SIG-M5 treated with dmso at 0.1 percent for 504 hours (cell line): ENCODE measurements around the gene ACSBG1.
A peak's percentile ranks its signal among the peaks of the same experiment; 100 is the strongest.

Experiments used
- DNase-seq: peaks from one replicate; lab custom pipeline; 2025; ENCODE audit not compliant: unreplicated experiment; lab: John Stamatoyannopoulos, UW

ACSBG1 gene

GRCh38 chr15:78223396-78224022 is 10.9 kb downstream of the ACSBG1 start:
- no peak for DNase-seq

DNA sequence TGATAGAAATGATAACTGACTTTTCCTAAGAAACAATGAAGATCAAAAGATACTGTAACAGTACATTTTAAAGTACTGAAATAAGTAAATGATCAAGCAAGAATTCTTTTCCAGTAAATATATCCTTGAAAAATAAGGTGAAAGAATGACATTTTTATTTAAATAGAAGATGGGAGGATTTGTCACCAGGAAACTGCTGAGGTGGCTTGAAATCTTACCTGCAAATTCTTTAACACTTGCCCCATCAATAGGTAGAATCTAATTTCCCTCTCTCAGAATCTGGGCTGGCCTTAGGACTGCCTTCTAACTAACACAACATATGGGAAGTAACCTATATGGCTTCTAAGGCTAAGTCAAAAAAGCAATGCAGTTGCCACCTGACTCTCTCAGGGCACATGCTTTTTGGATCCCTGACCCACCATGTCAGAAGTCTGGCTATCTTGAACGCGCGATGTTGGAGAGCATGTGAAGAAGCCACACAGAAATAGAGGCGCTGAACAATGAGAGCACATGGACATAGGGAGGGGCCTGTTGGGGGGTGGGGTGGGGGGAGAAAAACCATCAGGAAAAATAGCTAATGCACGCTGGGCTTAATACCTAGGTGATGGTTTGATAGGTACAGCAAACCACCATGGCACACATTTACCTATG is 11.5 kb downstream of the ACSBG1 start:
- no peak for DNase-seq

GRCh38 chr15:78220713-78221112 is 13.7 kb downstream of the ACSBG1 start:
- DNase-seq: no peak

- DNase-seq: peak; percentile 23
These were observed 17.9 kb downstream of the ACSBG1 start for GRCh38 chr15:78216276-78217104.

DNA sequence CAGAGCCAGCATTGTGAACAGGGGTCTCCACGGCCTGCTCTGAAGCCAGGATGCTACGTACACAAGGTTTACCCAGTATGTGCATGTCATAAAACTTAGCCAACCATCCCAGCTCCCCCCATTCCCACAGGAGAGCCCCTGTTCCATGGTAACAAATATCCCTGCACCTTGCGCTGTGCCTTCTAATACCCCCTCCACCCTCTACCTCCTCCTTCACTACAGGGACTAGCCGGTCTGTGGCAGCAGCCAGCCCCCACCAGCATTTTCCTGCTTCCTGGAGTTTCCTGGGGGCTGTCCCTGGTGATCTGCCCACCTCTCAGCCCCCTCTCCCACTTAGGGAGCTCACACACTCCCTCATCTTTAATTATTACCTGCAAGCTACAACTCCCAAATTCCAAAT is 20.4 kb downstream of the ACSBG1 start:
- DNase-seq: no peak

- DNase-seq: no peak
These were observed 21.0 kb downstream of the ACSBG1 start for GRCh38 chr15:78213425-78213750.

- DNase-seq: no peak
These were observed 21.6 kb downstream of the ACSBG1 start for GRCh38 chr15:78212546-78213424.

- no peak for DNase-seq
These were observed 22.4 kb downstream of the ACSBG1 start for GRCh38 chr15:78212008-78212407.

DNA sequence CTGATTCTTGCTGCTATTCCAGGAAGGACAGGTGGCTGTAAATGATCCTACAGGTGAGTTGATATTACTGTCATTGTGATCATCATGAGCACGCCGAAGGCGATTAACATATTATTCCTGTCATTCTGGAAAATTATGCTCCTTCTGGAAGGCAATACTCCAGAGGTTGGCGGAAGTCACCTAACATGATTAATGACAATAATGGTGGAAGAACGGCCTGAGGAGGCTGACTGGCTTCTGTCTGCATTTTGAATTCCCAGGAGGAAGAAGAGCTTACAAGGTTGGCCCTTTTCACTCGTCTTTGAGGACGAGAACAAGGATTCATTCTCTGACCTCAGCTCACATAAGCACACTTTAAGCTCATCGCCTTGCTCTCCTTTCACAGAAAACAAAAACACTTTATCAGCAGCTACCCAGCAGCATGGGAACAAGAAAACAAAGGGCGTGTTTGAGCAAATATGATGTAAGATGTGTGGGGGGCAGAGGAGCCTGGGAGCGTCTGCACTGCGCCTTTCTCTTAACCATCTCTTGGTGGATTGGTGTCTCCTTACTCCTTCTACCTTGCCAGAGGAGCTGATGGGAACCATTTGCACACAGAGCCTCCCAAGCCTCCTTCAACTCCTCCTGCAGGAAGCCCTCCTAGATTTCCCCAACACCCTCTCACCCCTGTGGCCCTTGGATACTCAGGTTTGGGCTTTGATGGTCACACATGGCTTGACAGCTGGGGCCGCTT is 23.0 kb downstream of the ACSBG1 start:
- no peak for DNase-seq

- no peak for DNase-seq
These were observed 24.0 kb downstream of the ACSBG1 start for GRCh38 chr15:78210349-78210717.

- no peak for DNase-seq
These were observed 24.6 kb downstream of the ACSBG1 start for GRCh38 chr15:78209646-78210348.

DNA sequence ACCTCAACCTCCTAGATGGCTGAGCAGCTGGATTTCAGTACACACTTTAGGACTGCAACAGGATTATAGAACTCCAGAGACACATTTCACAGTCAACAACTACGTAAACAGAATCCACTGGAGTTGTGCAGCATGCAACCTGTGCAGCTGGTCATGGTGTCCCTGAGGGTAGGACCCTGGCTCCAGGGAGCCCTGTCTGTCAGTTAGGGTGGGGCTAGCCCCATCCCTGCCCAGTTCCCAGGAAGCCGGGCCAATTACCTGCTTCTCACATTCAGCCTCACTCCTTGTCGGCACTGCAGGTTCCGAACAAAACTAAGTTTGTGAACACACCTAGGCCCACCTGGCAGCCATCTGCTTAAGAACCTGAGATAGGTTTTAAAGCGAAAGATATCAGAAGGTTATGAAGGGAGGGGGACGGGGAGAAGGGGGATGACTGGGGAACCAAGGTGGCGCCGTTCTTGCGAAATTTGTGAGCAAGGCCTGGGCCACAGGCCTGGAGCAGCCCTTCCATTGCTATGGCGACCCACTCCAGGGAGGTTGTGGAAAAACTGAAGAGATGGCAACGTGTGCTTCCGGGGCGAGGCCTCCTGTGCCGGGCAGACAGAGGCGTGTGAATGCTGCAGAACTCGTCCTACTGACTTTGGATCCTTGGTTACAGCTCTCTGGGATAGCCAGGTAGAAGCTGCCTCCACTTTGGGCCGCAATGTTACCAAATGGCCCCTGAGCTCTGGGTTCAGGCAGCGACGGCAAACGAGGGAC is 25.3 kb downstream of the ACSBG1 start:
- DNase-seq: peak; percentile 35

- DNase-seq: no peak
These were observed 26.0 kb downstream of the ACSBG1 start for GRCh38 chr15:78208341-78208844.

DNA sequence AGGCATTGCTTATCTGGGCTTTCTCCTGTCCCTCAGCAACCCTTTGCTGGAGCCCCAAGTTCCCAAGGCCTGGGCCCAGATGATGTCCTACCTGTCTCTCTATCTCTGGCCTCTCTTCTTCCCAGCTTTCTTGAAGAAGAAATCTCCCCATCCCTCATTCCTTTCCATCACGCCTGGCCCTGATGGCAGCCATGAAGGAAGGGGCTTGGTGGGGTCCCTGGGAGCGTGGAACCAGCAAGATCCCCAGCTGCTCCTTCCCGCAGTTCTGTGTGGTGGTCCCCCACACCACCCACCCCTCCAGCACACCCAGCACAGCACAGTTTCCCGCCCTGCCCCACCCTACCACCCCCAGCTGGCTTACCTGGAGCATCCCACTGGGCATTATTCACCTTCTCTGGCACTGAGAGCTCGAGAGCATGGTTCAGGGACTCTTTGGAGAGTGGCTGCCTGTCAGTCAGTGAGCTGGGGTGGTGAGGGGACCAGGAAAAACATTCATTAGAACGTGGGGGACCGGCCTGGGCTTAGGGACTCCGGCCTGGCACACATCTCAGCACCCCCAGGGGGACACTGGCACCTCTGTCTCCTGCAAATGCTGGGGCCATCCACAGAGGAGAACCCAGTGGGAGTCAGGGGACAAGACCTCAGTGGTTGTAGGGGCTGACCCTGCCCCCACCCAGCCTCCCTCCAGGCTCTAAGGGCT is 26.6 kb downstream of the ACSBG1 start:
- DNase-seq: no peak

- DNase-seq: no peak
These were observed 27.3 kb downstream of the ACSBG1 start for GRCh38 chr15:78207110-78207458.

GRCh38 chr15:78206326-78207109 is 27.8 kb downstream of the ACSBG1 start:
- no peak for DNase-seq

- DNase-seq: no peak
These were observed 28.5 kb downstream of the ACSBG1 start for GRCh38 chr15:78205856-78206255.

DNA sequence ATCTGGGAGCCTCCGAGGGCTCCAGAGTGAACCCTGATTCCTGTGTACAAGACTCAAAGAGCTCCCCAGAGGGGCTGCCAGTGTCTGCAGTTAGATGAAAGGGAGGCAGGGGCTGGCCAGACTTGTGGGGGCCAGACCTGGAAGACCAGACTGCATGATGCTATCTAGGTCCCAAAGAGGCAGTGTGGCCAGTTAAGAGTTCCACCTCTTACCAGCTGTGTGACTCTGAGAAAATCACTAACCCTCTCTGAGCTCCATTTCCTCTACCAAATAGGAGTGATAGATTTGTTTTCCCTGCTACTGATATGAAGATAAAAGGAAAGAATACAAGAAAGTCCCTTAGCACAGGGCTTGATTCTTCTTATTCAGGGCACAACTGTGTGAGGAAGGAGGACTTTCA is 29.0 kb downstream of the ACSBG1 start:
- DNase-seq: no peak
